Neutrophil (primary cell): ENCODE results near the gene TEX14.
A peak's percentile ranks its signal among the peaks of the same experiment; 100 is the strongest.
"Not testable (repeated sequence)": the region's sequence is repeated elsewhere in the genome, so short reads cannot be mapped to it uniquely, and the experiment has no call there.

Experiments used
- H3K27ac ChIP-seq: fragments of 200-600 bp; sonication (generic); 2 replicates; pipeline ENCODE4 v1.5.1; 2016; ENCODE audit warnings: mild to moderate bottlenecking, moderate library complexity
- H3K27me3 ChIP-seq: fragments of 200-600 bp; sonication (generic); 2 replicates; pipeline ENCODE4 v1.6.0; 2016; ENCODE audit warnings: mild to moderate bottlenecking
- H3K36me3 ChIP-seq: fragments of 200-600 bp; sonication (generic); 2 replicates; pipeline ENCODE4 v1.5.1; 2017
- H3K4me1 ChIP-seq, 2 experiments: fragments of 200-600 bp in 1 of 2; sonication (generic) in 1 of 2; 1 replicate in 1 of 2; 2 replicates in 1 of 2; pipeline versions ENCODE4 v1.5.1 to v1.6.1; 2013 to 2016; ENCODE audit warnings: low read depth in 1 of 2, low read length in 1 of 2, mild to moderate bottlenecking in 1 of 2, moderate library complexity in 1 of 2; ENCODE audit not compliant: control insufficient read depth in 1 of 2, insufficient read depth in 1 of 2
- H3K4me3 ChIP-seq, 2 experiments: fragments of 200-600 bp in 1 of 2; sonication (generic) in 1 of 2; 1 replicate in 1 of 2; 2 replicates in 1 of 2; pipeline ENCODE4 v1.5.1; 2013 to 2016; ENCODE audit warnings: low read depth in 1 of 2, low read length in 1 of 2, mild to moderate bottlenecking in 1 of 2, moderate library complexity in 1 of 2
- H3K9me3 ChIP-seq: fragments of 200-600 bp; sonication (generic); 2 replicates; pipeline ENCODE4 v1.5.1; 2016
- CTCF ChIP-seq: fragments of 200-600 bp; sonication (generic); IDR thresholded peaks from 2 replicates; pipeline ENCODE4 v1.5.1; 2016; ENCODE audit warnings: antibody characterized with exemption

TEX14 gene

GRCh38 chr17:58666858-58667267 lies 25.0 kb downstream of the TEX14 start:
- Histone ChIP-seq H3K4me3 (peak overlapping the region; percentile 48 to 56), H3K4me1 (peaks cover 0 to 3% of the 10 kb centered on the region in 2 experiments), H3K36me3 (no peaks in the 10 kb centered on the region), H3K27me3 (peaks cover 6% of the 10 kb centered on the region), H3K27ac (peak overlapping the region; percentile 70), H3K9me3 (no peaks in the 10 kb centered on the region)
- no peak for TF ChIP-seq CTCF

GRCh38 chr17:58665946-58666857 lies 25.6 kb downstream of the TEX14 start:
- Histone ChIP-seq H3K27ac (peak overlapping the region; percentile 70), H3K36me3 (no peaks in the 10 kb centered on the region), H3K27me3 (peaks cover 6% of the 10 kb centered on the region), H3K4me3 (peak overlapping the region; percentile 48 to 56), H3K9me3 (no peaks in the 10 kb centered on the region), H3K4me1 (peaks cover 0 to 3% of the 10 kb centered on the region in 2 experiments)
- no peak for TF ChIP-seq CTCF

- Histone ChIP-seq H3K4me3 (no peak overlapping the region), H3K4me1 (peaks cover 1 to 8% of the 10 kb centered on the region in 2 experiments), H3K27me3 (peaks cover 20% of the 10 kb centered on the region), H3K9me3 (no peaks in the 10 kb centered on the region), H3K27ac (no peak overlapping the region), H3K36me3 (no peaks in the 10 kb centered on the region)
- no peak for TF ChIP-seq CTCF
Observed at GRCh38 chr17:58664302-58664701, 27.5 kb downstream of the TEX14 start.

- Histone ChIP-seq H3K4me3 (no peak overlapping the region), H3K27ac (no peak overlapping the region), H3K9me3 (no peaks in the 10 kb centered on the region), H3K36me3 (no peaks in the 10 kb centered on the region), H3K4me1 (peaks cover 9 to 11% of the 10 kb centered on the region in 2 experiments), H3K27me3 (peaks cover 31% of the 10 kb centered on the region)
- TF ChIP-seq CTCF = no peak
Observed at GRCh38 chr17:58661499-58661898, 30.3 kb downstream of the TEX14 start.

- Histone ChIP-seq H3K9me3 (no peaks in the 10 kb centered on the region), H3K27ac (no peak overlapping the region), H3K27me3 (peaks cover 31% of the 10 kb centered on the region), H3K4me3 (no peak overlapping the region), H3K36me3 (no peaks in the 10 kb centered on the region), H3K4me1 (peaks cover 9 to 11% of the 10 kb centered on the region in 2 experiments)
- TF ChIP-seq CTCF = no peak
Observed at GRCh38 chr17:58660621-58661020, 31.2 kb downstream of the TEX14 start.

- Histone ChIP-seq H3K27me3 (peaks cover 31% of the 10 kb centered on the region), H3K4me3 (peak overlapping the region; percentile 44 to 53), H3K4me1 (peaks cover 9 to 11% of the 10 kb centered on the region in 2 experiments)
- H3K36me3 ChIP-seq, H3K9me3 ChIP-seq, H3K27ac ChIP-seq: not testable (repeated sequence)
Observed at GRCh38 chr17:58659714-58660084, 32.1 kb downstream of the TEX14 start.
